ENCODE results near the gene SNX4. TPM values are rescaled to one million over a fixed set of nuclear protein-coding genes. Genes with fewer than 3 reads are reported as not detected.

Gene SNX4
- total and polyA plus RNA-seq, 2 of the 8 experiments (the other 6 are each of a cell fraction or from before 2014, with no cell fraction given), result 7.2 to 23.1 TPM

GRCh38 chr3:125498630-125499029, 21.4 kb downstream of the SNX4 start:
- POLR2A ChIA-PET (ENCODE audit: partially characterized antibody), result interaction anchor here (1.0 kb wide), 1 partner anchor 21 kb away, joined by 3 read pairs; no protein-coding TSS in a partner anchor
- Histone ChIP-seq H2AK5ac (ENCODE audit: low read depth, low read length) (no peak overlapping the region), H3K4me1 (replicated peaks in 1 of 4; ENCODE audit: control insufficient read depth in 3 of 4, insufficient read depth in 4 of 4, low read length in 3 of 4) (no peaks in the 10 kb centered on the region), H3K4me2 (ENCODE audit: insufficient read depth in 1 of 2, low read depth in 2 of 2, low read length in 2 of 2) (no peak overlapping the region), H3K27ac (ENCODE audit: low read depth, low read length) (no peak overlapping the region), H3K36me3 (ENCODE audit: control insufficient read depth in 2 of 4, insufficient read depth in 4 of 4, low read length in 3 of 4) (peaks cover 0 to 21% (median 7%) of the 10 kb centered on the region in 4 experiments; a peak in 5 of 8 replicates), H3K9me3 (ENCODE audit: insufficient read depth in 2 of 2, low read depth in 1 of 2, low read length in 1 of 2) (no peaks in the 10 kb centered on the region), H2BK5ac (ENCODE audit: low read depth, low read length) (no peak overlapping the region), H3K56ac (replicated peaks; ENCODE audit: insufficient read length, low read depth, low read length) (no peak overlapping the region), H3K79me1 (ENCODE audit: low read depth, low read length) (no peaks in the 10 kb centered on the region), H2BK20ac (ENCODE audit: low read length) (no peak overlapping the region), H3K23me2 (ENCODE audit: low read depth, low read length) (no peaks in the 10 kb centered on the region), H2BK120ac (replicated peaks; ENCODE audit: low read depth, low read length) (no peak overlapping the region), H3K23ac (ENCODE audit: insufficient read length) (no peak overlapping the region), H3K4ac (replicated peaks; ENCODE audit: insufficient read length, low read depth, low read length) (no peak overlapping the region), H3K9ac (replicated peaks in 1 of 4; ENCODE audit: extremely low read depth in 1 of 4, low read depth in 3 of 4, low read length in 3 of 4) (no peak overlapping the region), H4K8ac (ENCODE audit: extremely low read depth, insufficient read depth, low read length) (no peak overlapping the region), H3K14ac (ENCODE audit: insufficient read length) (no peak overlapping the region), H3K27me3 (replicated peaks in 1 of 4; ENCODE audit: control insufficient read depth in 3 of 4, extremely low read depth in 1 of 4, insufficient read depth in 3 of 4, low read length in 3 of 4) (no peaks in the 10 kb centered on the region), H3K18ac (ENCODE audit: extremely low read depth, low read length) (no peak overlapping the region), H4K5ac (ENCODE audit: insufficient read length, low read depth, low read length) (no peak overlapping the region), H2AFZ (ENCODE audit: low read length) (no peak overlapping the region), H3K4me3 (ENCODE audit: extremely low read depth in 1 of 4, insufficient read depth in 2 of 4, low read depth in 3 of 4, low read length in 4 of 4) (no peak overlapping the region), H3K79me2 (ENCODE audit: control insufficient read depth in 1 of 2, insufficient read depth in 2 of 2, low read length in 2 of 2) (no peaks in the 10 kb centered on the region), H2BK15ac (ENCODE audit: low read length) (no peak overlapping the region), H2BK12ac (ENCODE audit: low read depth, low read length) (no peak overlapping the region), H4K91ac (replicated peaks; ENCODE audit: insufficient read length, low read length) (no peak overlapping the region), H4K20me1 (replicated peaks in 1 of 2; ENCODE audit: control insufficient read depth in 1 of 2, insufficient read depth in 2 of 2, low read length in 2 of 2) (no peaks in the 10 kb centered on the region)
- FAIRE-seq (no peak), DNase-seq (ENCODE audit: low read depth in 1 of 2, low spot score in 2 of 2) (no peak)
- CTCF ChIA-PET (ENCODE audit: partially characterized antibody), result no interaction called here
- no peak for TF ChIP-seq BCL11A (IDR thresholded peaks at IDR 0.05; ENCODE audit: low read depth in 2 of 2, low read length in 2 of 2)
- TF ChIP-seq RAD21 (IDR thresholded peaks at IDR 0.05 in 1 of 2, conservative IDR thresholded peaks at IDR 0.05 in 1 of 2; ENCODE audit: low read depth in 2 of 2, low read length in 2 of 2), result no peak
- no peak for TF ChIP-seq SUZ12 (IDR thresholded peaks at IDR 0.05; ENCODE audit: low read length)
- TF ChIP-seq TAF7 (optimal IDR thresholded peaks at IDR 0.05; ENCODE audit: borderline replicate concordance, low read depth, low read length), result no peak
- no peak for TF ChIP-seq NRF1 (IDR thresholded peaks at IDR 0.05; ENCODE audit: low read depth, low read length)
- TF ChIP-seq KDM4A (IDR thresholded peaks at IDR 0.05; ENCODE audit: low read depth, low read length, severe bottlenecking), result no peak
- TF ChIP-seq CBX5 (IDR thresholded peaks at IDR 0.05; ENCODE audit: low read depth, low read length), result no peak
- TF ChIP-seq RNF2 (IDR thresholded peaks at IDR 0.05; ENCODE audit: borderline replicate concordance, low read depth, low read length, missing control alignments, poor library complexity, severe bottlenecking), result no peak
- TF ChIP-seq RFX5 (IDR thresholded peaks at IDR 0.05; ENCODE audit: borderline replicate concordance, low read depth, low read length), result no peak
- no peak for TF ChIP-seq CTCF (IDR thresholded peaks at IDR 0.05; ENCODE audit: control extremely low read depth in 1 of 3, insufficient read depth in 1 of 3, low read depth in 1 of 3, low read length in 3 of 3)
- TF ChIP-seq ATF3 (IDR thresholded peaks at IDR 0.05; ENCODE audit: insufficient read depth, low read depth, low read length), result no peak
